Lower lobe of right lung (tissue), 2 donors: ENCODE data around the gene DOCK4. TPM values are rescaled to one million over a fixed set of nuclear protein-coding genes. Genes with fewer than 3 reads are reported as not detected.
A peak's percentile ranks its signal among the peaks of the same experiment; 100 is the strongest.

Experiments
- ATAC-seq, 2 donors: fragments of 200-7000 bp; cut with Tn5 transposase; one replicate each; pipeline ENCODE4 v1.9.1; 2020 to 2022; ENCODE audit warnings: mild to moderate bottlenecking in 2 of 2, moderate library complexity in 2 of 2
- DNase-seq: peaks from one replicate; pipeline ENCODE4 v3.0.0-alpha.2; 2020
- H3K27ac ChIP-seq: fragments of 200-600 bp; one replicate; pipeline ENCODE4 v1.8.0; 2022
- H3K27me3 ChIP-seq: fragments of 200-600 bp; one replicate; pipeline ENCODE4 v1.8.0; 2022; ENCODE audit warnings: low read depth
- H3K36me3 ChIP-seq: fragments of 200-600 bp; one replicate; pipeline ENCODE4 v1.8.0; 2022; ENCODE audit warnings: mild to moderate bottlenecking
- H3K4me1 ChIP-seq: fragments of 200-600 bp; one replicate; pipeline ENCODE4 v1.8.0; 2022
- H3K4me3 ChIP-seq: fragments of 200-600 bp; one replicate; pipeline ENCODE4 v1.8.0; 2022; ENCODE audit warnings: mild to moderate bottlenecking
- H3K9me3 ChIP-seq: fragments of 200-600 bp; one replicate; pipeline ENCODE4 v1.8.0; 2022
- intact Hi-C: fragments of 100-400 bp; cut with DNase I; formaldehyde crosslinking; loops from one replicate; pipeline ENCODE4 v1.11.0; 2022
- total RNA-seq: library from RNA; stranded (reverse); fragmentation: NEBNext Ultra II Directional; extraction: Animal tissue kit (Norgen Biotek cat#: 25700); gene quantifications from one replicate; pipeline ENCODE4 v1.2.1, GENCODE V29; 2021
- TF ChIP-seq, protein P1 (sequence below): fragments of 200-600 bp; IDR thresholded peaks from one replicate; pipeline ENCODE4 v1.8.0; 2022; ENCODE audit warnings: antibody characterized with exemption, mild to moderate bottlenecking
- donor health status: DM: no; HTN: yes; CAD: no; lungs with severe emphysema.

DOCK4 gene
- total RNA-seq, 1 donor from 2014 or later, result 78.5 TPM

- intact Hi-C loops, result no loop called here
- TF ChIP-seq, protein P1, sequence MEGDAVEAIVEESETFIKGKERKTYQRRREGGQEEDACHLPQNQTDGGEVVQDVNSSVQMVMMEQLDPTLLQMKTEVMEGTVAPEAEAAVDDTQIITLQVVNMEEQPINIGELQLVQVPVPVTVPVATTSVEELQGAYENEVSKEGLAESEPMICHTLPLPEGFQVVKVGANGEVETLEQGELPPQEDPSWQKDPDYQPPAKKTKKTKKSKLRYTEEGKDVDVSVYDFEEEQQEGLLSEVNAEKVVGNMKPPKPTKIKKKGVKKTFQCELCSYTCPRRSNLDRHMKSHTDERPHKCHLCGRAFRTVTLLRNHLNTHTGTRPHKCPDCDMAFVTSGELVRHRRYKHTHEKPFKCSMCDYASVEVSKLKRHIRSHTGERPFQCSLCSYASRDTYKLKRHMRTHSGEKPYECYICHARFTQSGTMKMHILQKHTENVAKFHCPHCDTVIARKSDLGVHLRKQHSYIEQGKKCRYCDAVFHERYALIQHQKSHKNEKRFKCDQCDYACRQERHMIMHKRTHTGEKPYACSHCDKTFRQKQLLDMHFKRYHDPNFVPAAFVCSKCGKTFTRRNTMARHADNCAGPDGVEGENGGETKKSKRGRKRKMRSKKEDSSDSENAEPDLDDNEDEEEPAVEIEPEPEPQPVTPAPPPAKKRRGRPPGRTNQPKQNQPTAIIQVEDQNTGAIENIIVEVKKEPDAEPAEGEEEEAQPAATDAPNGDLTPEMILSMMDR, result no peak
- no peaks in the 10 kb centered on the region for H3K27me3 ChIP-seq
- DNase-seq (no peak), ATAC-seq (no peak)
- H3K4me1 ChIP-seq, result peaks cover 7% of the 10 kb centered on the region
- no peak overlapping the region for H3K27ac ChIP-seq
- no peaks in the 10 kb centered on the region for H3K9me3 ChIP-seq
- no peaks in the 10 kb centered on the region for H3K36me3 ChIP-seq
- no peak overlapping the region for H3K4me3 ChIP-seq
Measured at GRCh38 chr7:112065758-112066157, 140.4 kb downstream of the DOCK4 start.

DNA sequence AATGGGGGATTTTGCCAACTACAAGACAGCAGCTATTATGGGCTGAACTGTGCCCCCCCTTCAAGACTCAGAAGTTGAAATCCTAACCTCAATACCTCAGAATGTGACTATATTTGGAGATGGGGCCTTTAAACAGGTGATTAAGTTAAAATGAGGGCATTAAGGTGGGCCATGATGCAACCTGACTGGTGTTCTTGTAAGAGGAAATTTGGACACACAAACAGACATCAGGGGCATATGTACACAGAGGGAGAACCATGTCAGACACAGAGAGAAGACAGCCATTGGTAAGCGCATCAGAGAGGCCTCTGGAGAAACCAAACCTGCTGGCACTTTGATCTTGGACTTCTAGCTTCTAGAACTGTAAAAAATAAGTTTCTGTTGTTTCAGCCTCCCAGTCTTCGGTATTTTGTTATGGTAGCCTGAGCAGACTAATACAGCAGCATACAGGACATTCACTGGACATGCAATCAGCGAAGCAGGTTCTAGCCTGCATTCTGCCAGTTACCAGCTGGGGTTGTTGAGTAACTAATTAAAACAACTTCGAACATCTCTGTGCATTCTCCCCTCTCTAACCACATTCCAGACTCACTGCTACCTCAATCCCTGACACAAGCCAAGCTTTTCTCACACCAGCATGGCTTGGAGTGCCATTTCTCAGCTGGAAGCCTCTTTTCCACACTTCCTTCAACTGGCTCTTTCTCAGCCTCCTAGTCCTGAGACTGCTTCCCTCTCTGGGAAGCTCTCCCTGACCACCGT, 141.4 kb downstream of the DOCK4 start:
- H3K36me3 ChIP-seq, result no peaks in the 10 kb centered on the region
- no peak for DNase-seq
- no peak overlapping the region for H3K27ac ChIP-seq
- TF ChIP-seq, protein P1, result no peak
- no peaks in the 10 kb centered on the region for H3K9me3 ChIP-seq
- no peak overlapping the region for H3K4me3 ChIP-seq
- peaks cover 16% of the 10 kb centered on the region for H3K4me1 ChIP-seq
- no peaks in the 10 kb centered on the region for H3K27me3 ChIP-seq
- no peak for ATAC-seq
- intact Hi-C loops, result no loop called here

GRCh38 chr7:112063974-112064373, 142.2 kb downstream of the DOCK4 start:
- intact Hi-C loops, result no loop called here
- DNase-seq (no peak), ATAC-seq (no peak)
- TF ChIP-seq, protein P1, result no peak
- Histone ChIP-seq H3K36me3 (no peaks in the 10 kb centered on the region), H3K27me3 (no peaks in the 10 kb centered on the region), H3K9me3 (no peaks in the 10 kb centered on the region), H3K27ac (no peak overlapping the region), H3K4me3 (no peak overlapping the region), H3K4me1 (peaks cover 24% of the 10 kb centered on the region)

GRCh38 chr7:112061051-112061450, 145.1 kb downstream of the DOCK4 start:
- ATAC-seq (no peak), DNase-seq (no peak)
- no peak overlapping the region for H3K27ac ChIP-seq
- no peaks in the 10 kb centered on the region for H3K36me3 ChIP-seq
- no peaks in the 10 kb centered on the region for H3K9me3 ChIP-seq
- no peak overlapping the region for H3K4me3 ChIP-seq
- TF ChIP-seq, protein P1, result no peak
- intact Hi-C loops, result no loop called here
- H3K27me3 ChIP-seq, result no peaks in the 10 kb centered on the region
- H3K4me1 ChIP-seq, result peaks cover 41% of the 10 kb centered on the region

DNA sequence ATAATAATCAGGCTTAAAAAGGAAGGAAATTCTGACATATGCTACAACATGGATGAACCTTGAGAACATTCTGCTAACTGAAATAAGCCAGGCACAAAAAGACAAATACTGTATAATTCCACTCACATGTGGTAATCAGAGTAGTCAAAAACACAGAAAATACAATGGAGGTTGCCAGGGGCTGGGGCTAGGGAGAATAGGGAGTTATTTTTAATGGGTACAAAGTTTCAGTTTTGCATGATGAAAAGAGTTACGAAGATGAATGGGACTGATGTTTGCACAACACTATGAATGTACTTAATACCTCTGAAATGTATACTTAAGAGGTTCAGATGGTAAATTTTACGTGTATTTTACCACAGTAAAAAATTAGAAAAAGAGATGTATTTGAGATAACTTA, 145.6 kb downstream of the DOCK4 start:
- DNase-seq (no peak), ATAC-seq (peak in 1 of 2 donors; percentile 7)
- Histone ChIP-seq H3K9me3 (no peaks in the 10 kb centered on the region), H3K27ac (no peak overlapping the region), H3K4me1 (peaks cover 41% of the 10 kb centered on the region), H3K27me3 (no peaks in the 10 kb centered on the region), H3K4me3 (no peak overlapping the region), H3K36me3 (no peaks in the 10 kb centered on the region)
- intact Hi-C loops, result no loop called here
- TF ChIP-seq, protein P1, result no peak
